ENCODE results near the gene GLMN. TPM values are rescaled to one million over a fixed set of nuclear protein-coding genes. Genes with fewer than 3 reads are reported as not detected.

Gene GLMN
- total RNA-seq, 2 donors from 2014 or later = 27.2 to 27.7 TPM

GRCh38 chr1:92211166-92211565, 87.6 kb downstream of the GLMN start:
- Histone ChIP-seq H3K27me3 (ENCODE audit: control insufficient read depth, insufficient read depth, low read length, poor library complexity, severe bottlenecking) (no peaks in the 10 kb centered on the region), H3K9me3 (ENCODE audit: control insufficient read depth, low read length) (peaks cover 4% of the 10 kb centered on the region), H3K36me3 (ENCODE audit: control insufficient read depth, insufficient read depth, low read length) (no peaks in the 10 kb centered on the region), H3K4me3 (ENCODE audit: low read length) (no peak overlapping the region), H3K27ac (ENCODE audit: low read depth, low read length) (no peak overlapping the region), H3K4me1 (ENCODE audit: control insufficient read depth, insufficient read depth, low read length) (peaks cover 2% of the 10 kb centered on the region), H3K9ac (ENCODE audit: extremely low read depth, low read length, poor library complexity, severe bottlenecking) (no peak overlapping the region)
- WGBS, 2 experiments (ENCODE audit: insufficient coverage in 1 of 2, insufficient read length in 1 of 2) = 98% methylated on average over 2 of the region's 2 CpGs; no CpG with 5 or more reads in 1 of the 2 experiments
- Mint-ChIP-seq H3K27me3 (ENCODE audit: insufficient read depth) (no peaks in the 10 kb centered on the region), H3K36me3 (ENCODE audit: low read depth) (no peaks in the 10 kb centered on the region), H3K4me1 (peaks cover 7% of the 10 kb centered on the region), H3K4me3 (no peak overlapping the region), H3K9me3 (peaks cover 3% of the 10 kb centered on the region), H3K27ac (no peak overlapping the region)
- no peak for TF ChIP-seq CTCF (conservative IDR thresholded peaks at IDR 0.05)
- DNase-seq = no peak

DNA sequence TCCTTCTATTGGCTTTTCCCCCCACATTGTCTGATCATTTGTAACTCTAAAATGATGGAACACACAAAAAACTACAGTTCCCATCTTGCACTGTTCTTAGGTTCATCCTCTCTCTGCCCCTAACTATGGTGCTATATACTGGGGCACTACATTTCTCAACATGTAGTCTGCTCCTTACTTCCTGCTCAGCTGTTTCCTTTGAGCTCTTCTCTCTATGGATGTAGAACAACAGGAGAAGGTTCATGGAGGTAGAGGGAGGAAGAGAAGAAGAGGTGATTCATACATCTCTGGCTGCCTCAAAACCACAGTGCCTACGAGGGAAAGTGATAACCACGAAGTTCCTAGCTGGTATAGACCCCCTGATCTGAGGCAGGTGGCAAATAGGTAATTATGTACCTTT, 88.1 kb downstream of the GLMN start:
- Histone ChIP-seq H3K27ac (ENCODE audit: low read depth, low read length) (no peak overlapping the region), H3K4me3 (ENCODE audit: low read length) (no peak overlapping the region), H3K36me3 (ENCODE audit: control insufficient read depth, insufficient read depth, low read length) (no peaks in the 10 kb centered on the region), H3K9ac (ENCODE audit: extremely low read depth, low read length, poor library complexity, severe bottlenecking) (no peak overlapping the region), H3K4me1 (ENCODE audit: control insufficient read depth, insufficient read depth, low read length) (peaks cover 2% of the 10 kb centered on the region), H3K9me3 (ENCODE audit: control insufficient read depth, low read length) (peaks cover 4% of the 10 kb centered on the region), H3K27me3 (ENCODE audit: control insufficient read depth, insufficient read depth, low read length, poor library complexity, severe bottlenecking) (no peaks in the 10 kb centered on the region)
- Mint-ChIP-seq H3K4me3 (no peak overlapping the region), H3K9me3 (peaks cover 3% of the 10 kb centered on the region), H3K4me1 (peaks cover 7% of the 10 kb centered on the region), H3K27me3 (ENCODE audit: insufficient read depth) (no peaks in the 10 kb centered on the region), H3K27ac (no peak overlapping the region), H3K36me3 (ENCODE audit: low read depth) (no peaks in the 10 kb centered on the region)
- no peak for TF ChIP-seq CTCF (conservative IDR thresholded peaks at IDR 0.05)
- DNase-seq = no peak
- WGBS, 2 experiments (ENCODE audit: insufficient coverage in 1 of 2, insufficient read length in 1 of 2) = 82 to 100% methylated on average over 2 of the region's 2 CpGs

GRCh38 chr1:92203105-92203504, 95.7 kb downstream of the GLMN start:
- no peaks in the 10 kb centered on the region for H3K36me3 Mint-ChIP-seq (ENCODE audit: low read depth)
- Histone ChIP-seq H3K4me1 (ENCODE audit: control insufficient read depth, insufficient read depth, low read length) (no peaks in the 10 kb centered on the region), H3K27me3 (ENCODE audit: control insufficient read depth, insufficient read depth, low read length, poor library complexity, severe bottlenecking) (no peaks in the 10 kb centered on the region), H3K9me3 (ENCODE audit: control insufficient read depth, low read length) (peaks cover 4% of the 10 kb centered on the region), H3K9ac (ENCODE audit: extremely low read depth, low read length, poor library complexity, severe bottlenecking) (no peak overlapping the region), H3K36me3 (ENCODE audit: control insufficient read depth, insufficient read depth, low read length) (no peaks in the 10 kb centered on the region), H3K4me3 (ENCODE audit: low read length) (no peak overlapping the region), H3K27ac (ENCODE audit: low read depth, low read length) (no peak overlapping the region)
- H3K4me1 Mint-ChIP-seq = peaks cover 13% of the 10 kb centered on the region
- DNase-seq = no peak
- H3K27me3 Mint-ChIP-seq (ENCODE audit: insufficient read depth) = no peaks in the 10 kb centered on the region
- no peak overlapping the region for H3K27ac Mint-ChIP-seq
- TF ChIP-seq CTCF (conservative IDR thresholded peaks at IDR 0.05) = no peak
- peaks cover 2% of the 10 kb centered on the region for H3K9me3 Mint-ChIP-seq
- H3K4me3 Mint-ChIP-seq = no peak overlapping the region

Measured in endodermal cell (in vitro differentiated cells).